Stimulated activated CD4-positive, alpha-beta T cell treated with anti-CD3 and anti-CD28 coated beads, Interleukin-12 subunit alpha, Interleukin-12 subunit beta, amount 100 ng/mL, for 4 hours (primary cell): ENCODE measurements around the gene TTC38.
"Not testable (repeated sequence)": the region's sequence is repeated elsewhere in the genome, so short reads cannot be mapped to it uniquely, and the experiment has no call there.

Source experiments
- DNase-seq: peaks from one replicate; pipeline ENCODE4 v3.0.0-alpha.2; 2020

The TTC38 gene

GRCh38 chr22:46297151-46297812, 29.5 kb downstream of the TTC38 start:
- DNase-seq: no peak

GRCh38 chr22:46299101-46299500, 31.3 kb downstream of the TTC38 start:
- DNase-seq: no peak

GRCh38 chr22:46300491-46300890, 32.7 kb downstream of the TTC38 start:
- no peak for DNase-seq

GRCh38 chr22:46303347-46303965, 35.6 kb downstream of the TTC38 start:
- no peak for DNase-seq

GRCh38 chr22:46308283-46308988, 40.6 kb downstream of the TTC38 start:
- no peak for DNase-seq

- no peak for DNase-seq
Measured at GRCh38 chr22:46309526-46310085, 41.8 kb downstream of the TTC38 start.

GRCh38 chr22:46312056-46312455, 44.2 kb downstream of the TTC38 start:
- DNase-seq: no peak

- DNase-seq: not testable (repeated sequence)
Measured at GRCh38 chr22:46312848-46313247, 45.0 kb downstream of the TTC38 start.

GRCh38 chr22:46315976-46316375, 48.2 kb downstream of the TTC38 start:
- DNase-seq: no peak

GRCh38 chr22:46317646-46318045, 49.8 kb downstream of the TTC38 start:
- DNase-seq: no peak

- no peak for DNase-seq
Measured at GRCh38 chr22:46318576-46318975, 50.8 kb downstream of the TTC38 start.

GRCh38 chr22:46319319-46319718, 51.5 kb downstream of the TTC38 start:
- no peak for DNase-seq

- DNase-seq: no peak
Measured at GRCh38 chr22:46320166-46320710, 52.4 kb downstream of the TTC38 start.

GRCh38 chr22:46320716-46321386, 53.0 kb downstream of the TTC38 start:
- DNase-seq: no peak

GRCh38 chr22:46322711-46323110, 54.9 kb downstream of the TTC38 start:
- no peak for DNase-seq

GRCh38 chr22:46323162-46323561, 55.4 kb downstream of the TTC38 start:
- no peak for DNase-seq

GRCh38 chr22:46326066-46326680, 58.4 kb downstream of the TTC38 start:
- DNase-seq: no peak

- no peak for DNase-seq
Measured at GRCh38 chr22:46327691-46328465, 60.1 kb downstream of the TTC38 start.

- no peak for DNase-seq
Measured at GRCh38 chr22:46328797-46329196, 61.0 kb downstream of the TTC38 start.

GRCh38 chr22:46329616-46330015, 61.8 kb downstream of the TTC38 start:
- DNase-seq: no peak

GRCh38 chr22:46330426-46330825, 62.6 kb downstream of the TTC38 start:
- no peak for DNase-seq

- no peak for DNase-seq
Measured at GRCh38 chr22:46331496-46331895, 63.7 kb downstream of the TTC38 start.
